Measurements from ENCODE around the gene KRTAP9-1. TPM values are rescaled to one million over a fixed set of nuclear protein-coding genes. Genes with fewer than 3 reads are reported as not detected.
"Not testable (repeated sequence)": the region's sequence is repeated elsewhere in the genome, so short reads cannot be mapped to it uniquely, and the experiment has no call there.

Gene KRTAP9-1
- total RNA-seq, 1 donor from 2014 or later, result not detected

- Mint-ChIP-seq H3K27me3 (peaks cover 7% of the 10 kb centered on the region), H3K27ac (no peak overlapping the region), H3K4me1 (ENCODE audit: low read depth) (no peaks in the 10 kb centered on the region), H3K9me3 (ENCODE audit: low read depth) (peaks cover 10% of the 10 kb centered on the region), H3K4me3 (ENCODE audit: low read depth) (no peak overlapping the region), H3K36me3 (ENCODE audit: insufficient read depth) (peaks cover 3% of the 10 kb centered on the region)
- TF ChIP-seq, protein P1, sequence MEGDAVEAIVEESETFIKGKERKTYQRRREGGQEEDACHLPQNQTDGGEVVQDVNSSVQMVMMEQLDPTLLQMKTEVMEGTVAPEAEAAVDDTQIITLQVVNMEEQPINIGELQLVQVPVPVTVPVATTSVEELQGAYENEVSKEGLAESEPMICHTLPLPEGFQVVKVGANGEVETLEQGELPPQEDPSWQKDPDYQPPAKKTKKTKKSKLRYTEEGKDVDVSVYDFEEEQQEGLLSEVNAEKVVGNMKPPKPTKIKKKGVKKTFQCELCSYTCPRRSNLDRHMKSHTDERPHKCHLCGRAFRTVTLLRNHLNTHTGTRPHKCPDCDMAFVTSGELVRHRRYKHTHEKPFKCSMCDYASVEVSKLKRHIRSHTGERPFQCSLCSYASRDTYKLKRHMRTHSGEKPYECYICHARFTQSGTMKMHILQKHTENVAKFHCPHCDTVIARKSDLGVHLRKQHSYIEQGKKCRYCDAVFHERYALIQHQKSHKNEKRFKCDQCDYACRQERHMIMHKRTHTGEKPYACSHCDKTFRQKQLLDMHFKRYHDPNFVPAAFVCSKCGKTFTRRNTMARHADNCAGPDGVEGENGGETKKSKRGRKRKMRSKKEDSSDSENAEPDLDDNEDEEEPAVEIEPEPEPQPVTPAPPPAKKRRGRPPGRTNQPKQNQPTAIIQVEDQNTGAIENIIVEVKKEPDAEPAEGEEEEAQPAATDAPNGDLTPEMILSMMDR (IDR thresholded peaks at IDR 0.05; ENCODE audit: unreplicated experiment), result no peak
- no peak for DNase-seq (ENCODE audit: low spot score, unreplicated experiment)
Observed at GRCh38 chr17:41147531-41148204, 42.0 kb upstream of the KRTAP9-1 start.

DNA sequence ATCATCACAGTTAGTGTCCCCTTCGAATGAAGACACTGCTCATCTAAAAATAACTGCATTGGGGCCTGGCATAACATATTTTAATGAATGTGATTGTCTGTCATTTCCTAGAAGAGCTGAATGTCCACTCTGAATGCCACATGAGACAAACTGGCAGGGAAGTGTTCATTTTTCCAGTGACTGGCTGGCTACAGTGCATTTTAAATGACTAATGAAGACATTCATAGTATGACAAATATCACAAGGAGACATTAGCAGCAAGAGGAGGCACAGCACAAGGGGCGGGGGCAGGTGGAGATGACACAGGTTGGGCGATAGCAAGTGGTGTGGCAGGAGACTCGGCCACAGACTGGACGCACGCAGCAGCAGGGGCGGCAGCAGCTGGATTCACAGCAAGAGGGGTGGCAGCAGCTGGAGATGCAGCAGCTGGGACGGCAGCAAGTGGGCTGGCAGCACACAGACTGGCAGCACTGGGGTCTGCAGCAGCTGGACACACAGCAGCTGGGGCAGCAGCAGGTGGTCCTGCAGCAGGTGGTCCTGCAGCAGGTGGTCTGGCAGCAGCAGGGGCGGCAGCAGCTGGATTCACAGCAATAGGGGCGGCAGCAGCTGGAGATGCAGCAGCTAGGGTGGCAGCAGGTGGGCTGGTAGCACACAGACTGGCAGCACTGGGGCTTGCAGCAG, 40.6 kb upstream of the KRTAP9-1 start:
- H3K4me3 Mint-ChIP-seq (ENCODE audit: low read depth); H3K4me1 Mint-ChIP-seq (ENCODE audit: low read depth); H3K9me3 Mint-ChIP-seq (ENCODE audit: low read depth); H3K36me3 Mint-ChIP-seq (ENCODE audit: insufficient read depth); H3K27me3 Mint-ChIP-seq; DNase-seq (ENCODE audit: low spot score, unreplicated experiment); H3K27ac Mint-ChIP-seq: not testable (repeated sequence)

GRCh38 chr17:41149652-41149985, 40.1 kb upstream of the KRTAP9-1 start, which contains the start of gene KRTAP4-5:
Gene KRTAP4-5, minus strand, starts transcription at chr17:41149825. Its CDS starts 58 bp downstream, at chr17:41149767.
- Mint-ChIP-seq H3K9me3 (ENCODE audit: low read depth) (no peaks in the 10 kb centered on the region), H3K27ac (no peak within 1 kb of the TSS), H3K4me1 (ENCODE audit: low read depth) (peaks cover 2% of the 10 kb centered on the region), H3K27me3 (peaks cover 7% of the 10 kb centered on the region), H3K36me3 (ENCODE audit: insufficient read depth) (no peaks in the 10 kb centered on the region), H3K4me3 (ENCODE audit: low read depth) (no peak within 1 kb of the TSS)
- TF ChIP-seq, protein P1 (IDR thresholded peaks at IDR 0.05; ENCODE audit: unreplicated experiment), result no peak
- DNase-seq (ENCODE audit: low spot score, unreplicated experiment), result no peak

- Mint-ChIP-seq H3K36me3 (ENCODE audit: insufficient read depth) (no peaks in the 10 kb centered on the region), H3K9me3 (ENCODE audit: low read depth) (no peaks in the 10 kb centered on the region), H3K4me1 (ENCODE audit: low read depth) (peaks cover 2% of the 10 kb centered on the region), H3K4me3 (ENCODE audit: low read depth) (no peak overlapping the region), H3K27me3 (peaks cover 7% of the 10 kb centered on the region), H3K27ac (no peak overlapping the region)
- no peak for DNase-seq (ENCODE audit: low spot score, unreplicated experiment)
- TF ChIP-seq, protein P1 (IDR thresholded peaks at IDR 0.05; ENCODE audit: unreplicated experiment), result no peak
Observed at GRCh38 chr17:41150026-41150425, 39.7 kb upstream of the KRTAP9-1 start.

DNA sequence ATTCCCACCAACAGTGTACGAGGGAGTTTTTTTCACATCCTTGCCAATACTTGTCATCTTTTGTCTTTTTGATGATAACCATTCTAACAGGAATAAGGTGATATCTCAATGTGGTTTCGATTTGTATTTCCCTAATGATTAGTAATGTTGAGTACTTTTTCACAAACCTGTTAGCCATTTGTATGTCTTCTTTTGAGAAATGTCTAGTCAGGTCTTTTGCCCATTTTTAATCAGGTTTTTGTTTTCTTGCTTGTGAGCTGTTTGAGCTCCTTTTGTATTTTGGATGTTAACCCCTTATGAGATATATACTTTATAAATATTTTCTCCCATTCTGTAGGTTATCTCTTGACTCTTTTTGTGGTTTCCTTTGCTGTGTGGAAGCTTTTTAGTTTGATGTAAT, 38.2 kb upstream of the KRTAP9-1 start:
- no peak for DNase-seq (ENCODE audit: low spot score, unreplicated experiment)
- TF ChIP-seq, protein P1 (IDR thresholded peaks at IDR 0.05; ENCODE audit: unreplicated experiment), result no peak
- Mint-ChIP-seq H3K36me3 (ENCODE audit: insufficient read depth) (no peaks in the 10 kb centered on the region), H3K27ac (no peak overlapping the region), H3K4me1 (ENCODE audit: low read depth) (peaks cover 2% of the 10 kb centered on the region), H3K27me3 (peaks cover 7% of the 10 kb centered on the region), H3K4me3 (ENCODE audit: low read depth) (no peak overlapping the region), H3K9me3 (ENCODE audit: low read depth) (no peaks in the 10 kb centered on the region)

- Mint-ChIP-seq H3K27ac (no peak overlapping the region), H3K27me3 (peaks cover 6% of the 10 kb centered on the region)
Observed at GRCh38 chr17:41153856-41154255, 35.8 kb upstream of the KRTAP9-1 start.

GRCh38 chr17:41160190-41160589, 29.5 kb upstream of the KRTAP9-1 start:
- not testable (repeated sequence) for H3K27ac Mint-ChIP-seq; H3K4me3 Mint-ChIP-seq (ENCODE audit: low read depth); H3K36me3 Mint-ChIP-seq (ENCODE audit: insufficient read depth); H3K4me1 Mint-ChIP-seq (ENCODE audit: low read depth); H3K9me3 Mint-ChIP-seq (ENCODE audit: low read depth); DNase-seq (ENCODE audit: low spot score, unreplicated experiment); H3K27me3 Mint-ChIP-seq

More at GRCh38 chr17:41153856-41154255, 35.8 kb upstream of the KRTAP9-1 start:
- Mint-ChIP-seq H3K4me3 (ENCODE audit: low read depth) (no peak overlapping the region), H3K36me3 (ENCODE audit: insufficient read depth) (no peaks in the 10 kb centered on the region), H3K9me3 (ENCODE audit: low read depth) (no peaks in the 10 kb centered on the region), H3K4me1 (ENCODE audit: low read depth) (peaks cover 2% of the 10 kb centered on the region)
- no peak for DNase-seq (ENCODE audit: low spot score, unreplicated experiment)
- TF ChIP-seq, protein P1 (IDR thresholded peaks at IDR 0.05; ENCODE audit: unreplicated experiment), result no peak
